ENCODE measurements around the gene ACRV1. TPM values are rescaled to one million over a fixed set of nuclear protein-coding genes. Genes with fewer than 3 reads are reported as not detected.
A peak's percentile ranks its signal among the peaks of the same experiment; 100 is the strongest.
"Not testable (repeated sequence)": the region's sequence is repeated elsewhere in the genome, so short reads cannot be mapped to it uniquely, and the experiment has no call there.

ACRV1 gene, protein sequence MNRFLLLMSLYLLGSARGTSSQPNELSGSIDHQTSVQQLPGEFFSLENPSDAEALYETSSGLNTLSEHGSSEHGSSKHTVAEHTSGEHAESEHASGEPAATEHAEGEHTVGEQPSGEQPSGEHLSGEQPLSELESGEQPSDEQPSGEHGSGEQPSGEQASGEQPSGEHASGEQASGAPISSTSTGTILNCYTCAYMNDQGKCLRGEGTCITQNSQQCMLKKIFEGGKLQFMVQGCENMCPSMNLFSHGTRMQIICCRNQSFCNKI
- polyA plus RNA-seq, result not detected

DNA sequence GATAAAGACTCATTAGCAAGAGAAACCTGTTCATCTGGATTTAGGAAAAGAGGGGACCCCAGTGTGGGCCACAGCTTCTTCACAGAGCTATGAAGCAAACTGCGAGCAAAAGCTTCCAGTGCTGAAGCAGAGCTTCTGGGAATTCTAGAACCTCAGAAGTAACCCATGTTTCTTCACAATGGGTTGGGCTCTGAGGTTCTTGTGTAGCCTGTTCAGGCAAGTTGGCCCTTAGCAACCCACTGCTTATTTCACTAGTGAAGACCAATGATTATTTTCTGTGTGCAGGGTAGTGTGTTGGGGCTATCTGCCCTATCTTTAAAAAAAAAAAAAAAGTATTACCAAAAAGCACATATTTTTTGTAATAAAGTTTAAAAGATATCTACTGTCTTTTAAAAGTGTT, at the start of gene ACRV1:
ACRV1 (minus strand) TSS at position 101 of the 400 bp plus-strand sequence; CDS start at position 34, 67 bp downstream.
- Mint-ChIP-seq H3K9me3 (no peaks in the 10 kb centered on the region), H3K36me3 (peaks cover 7% of the 10 kb centered on the region), H3K27ac (no peak within 1 kb of the TSS), H3K4me3 (no peak within 1 kb of the TSS), H3K4me1 (peaks cover 0 to 2% (median 0%) of the 10 kb centered on the region in 3 donors), H3K27me3 (no peaks in the 10 kb centered on the region)

DNA sequence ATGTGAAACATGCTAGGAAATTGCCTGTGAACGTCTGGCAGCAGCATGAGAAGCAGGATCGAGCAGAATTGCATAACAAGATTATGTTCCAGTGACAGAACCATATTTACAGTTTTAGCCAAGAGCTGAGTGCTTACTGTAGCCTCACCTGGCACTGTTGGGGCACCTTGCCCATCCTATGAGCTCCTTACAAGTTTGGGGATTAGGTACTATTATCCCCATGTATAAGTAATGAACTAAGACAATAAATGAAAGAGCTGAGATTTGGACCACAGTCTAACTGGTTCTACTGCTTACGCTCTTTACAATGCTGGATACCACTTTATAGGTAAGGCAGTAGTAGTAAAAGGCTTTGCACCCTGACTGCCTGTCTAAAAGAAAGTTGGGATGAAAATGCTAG, 48.3 kb upstream of the ACRV1 start:
- Mint-ChIP-seq H3K4me1 (no peaks in the 10 kb centered on the region), H3K4me3 (no peak overlapping the region), H3K9me3 (peaks cover 0 to 1% (median under 1%) of the 10 kb centered on the region in 3 donors), H3K36me3 (peaks cover 1% of the 10 kb centered on the region), H3K27me3 (no peaks in the 10 kb centered on the region), H3K27ac (no peak overlapping the region)

GRCh38 chr11:125724125-125724524, 43.5 kb upstream of the ACRV1 start:
- H3K36me3 Mint-ChIP-seq, result peaks cover 4% of the 10 kb centered on the region
- peaks cover 0 to 4% (median 0%) of the 10 kb centered on the region in 3 donors for H3K9me3 Mint-ChIP-seq
- peaks cover 8% of the 10 kb centered on the region for H3K27me3 Mint-ChIP-seq
- no peak overlapping the region for H3K4me3 Mint-ChIP-seq
- H3K4me1 Mint-ChIP-seq, result no peaks in the 10 kb centered on the region
- H3K27ac Mint-ChIP-seq, result no peak overlapping the region

GRCh38 chr11:125720781-125721180, 40.1 kb upstream of the ACRV1 start:
- Mint-ChIP-seq H3K9me3 (peaks cover 0 to 4% (median 0%) of the 10 kb centered on the region in 3 donors), H3K27me3 (peaks cover 8% of the 10 kb centered on the region), H3K4me3 (no peak overlapping the region), H3K36me3 (peaks cover 2% of the 10 kb centered on the region), H3K4me1 (no peaks in the 10 kb centered on the region), H3K27ac (no peak overlapping the region)

- H3K36me3 Mint-ChIP-seq, H3K4me3 Mint-ChIP-seq, H3K4me1 Mint-ChIP-seq, H3K27ac Mint-ChIP-seq, H3K9me3 Mint-ChIP-seq: not testable (repeated sequence)
- peaks cover 12% of the 10 kb centered on the region for H3K27me3 Mint-ChIP-seq
Observed at GRCh38 chr11:125704686-125705085, 24.0 kb upstream of the ACRV1 start.

- H3K9me3 Mint-ChIP-seq, result peaks cover 0 to 4% (median 0%) of the 10 kb centered on the region in 3 donors
Observed at GRCh38 chr11:125701858-125702621, 21.4 kb upstream of the ACRV1 start.

DNA sequence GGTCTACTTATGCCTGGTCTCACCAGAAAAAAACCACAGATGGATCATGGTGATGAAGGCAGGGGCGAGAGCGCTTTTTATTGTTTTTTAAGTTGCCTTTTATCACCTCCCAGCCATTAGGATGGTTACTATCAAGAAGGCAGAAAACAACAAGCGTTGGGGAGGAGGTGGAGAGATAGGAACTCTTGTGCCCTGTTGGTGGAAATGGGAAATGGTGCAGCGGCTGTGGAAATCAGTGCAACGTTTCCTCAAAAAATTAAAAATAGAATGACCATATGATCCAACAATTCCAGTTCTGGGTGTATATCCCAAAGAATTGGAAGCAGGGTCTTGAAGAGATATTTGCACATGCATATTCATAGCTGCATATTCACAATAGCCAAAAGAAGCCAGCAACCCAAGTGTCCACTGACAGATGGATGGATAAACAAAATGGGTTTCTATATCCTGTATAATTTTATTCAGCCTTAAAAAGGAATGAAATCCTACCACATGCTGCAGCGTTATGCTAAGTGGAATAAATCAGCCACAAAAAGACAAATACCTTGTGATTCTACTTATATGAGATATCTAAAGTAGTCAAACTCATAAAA, 20.5 kb upstream of the ACRV1 start:
- Mint-ChIP-seq H3K4me1 (no peaks in the 10 kb centered on the region), H3K36me3 (no peaks in the 10 kb centered on the region), H3K27ac (no peak overlapping the region), H3K9me3 (peaks cover 0 to under 1% (median 0%) of the 10 kb centered on the region in 3 donors), H3K4me3 (no peak overlapping the region), H3K27me3 (peaks cover 10% of the 10 kb centered on the region)

More at GRCh38 chr11:125701858-125702621, 21.4 kb upstream of the ACRV1 start:
- Mint-ChIP-seq H3K27me3 (peaks cover 10% of the 10 kb centered on the region), H3K36me3 (no peaks in the 10 kb centered on the region), H3K4me3 (no peak overlapping the region), H3K4me1 (no peaks in the 10 kb centered on the region), H3K27ac (no peak overlapping the region)

DNA sequence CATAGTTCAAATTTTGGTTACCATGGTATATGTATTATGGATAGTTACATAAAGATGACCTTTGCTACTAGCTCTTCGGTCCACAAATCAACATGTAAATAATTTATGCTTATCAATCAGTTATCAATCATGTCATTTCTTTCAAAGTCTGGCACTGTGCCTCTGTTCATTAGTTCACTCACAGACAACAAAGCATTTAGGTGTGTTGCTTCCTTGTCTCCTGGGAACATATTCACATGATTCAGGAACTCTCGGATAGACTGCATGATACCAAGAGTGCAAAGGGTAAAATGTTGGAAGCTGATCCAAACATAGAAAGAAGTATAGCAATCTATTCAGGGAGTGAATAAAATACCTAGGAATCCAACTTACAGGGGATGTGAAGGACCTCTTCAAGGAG, 14.3 kb upstream of the ACRV1 start:
- no peaks in the 10 kb centered on the region for H3K4me1 Mint-ChIP-seq
- H3K4me3 Mint-ChIP-seq, result no peak overlapping the region
- no peak overlapping the region for H3K27ac Mint-ChIP-seq
- peaks cover 2% of the 10 kb centered on the region for H3K27me3 Mint-ChIP-seq
- peaks cover 0 to 4% (median 0%) of the 10 kb centered on the region in 3 donors for H3K9me3 Mint-ChIP-seq
- H3K36me3 Mint-ChIP-seq, result no peaks in the 10 kb centered on the region

GRCh38 chr11:125692887-125693286, 12.2 kb upstream of the ACRV1 start:
- Mint-ChIP-seq H3K4me3 (no peak overlapping the region), H3K27ac (no peak overlapping the region), H3K9me3 (peaks cover 0 to 4% (median 0%) of the 10 kb centered on the region in 3 donors), H3K27me3 (no peaks in the 10 kb centered on the region), H3K36me3 (no peaks in the 10 kb centered on the region), H3K4me1 (no peaks in the 10 kb centered on the region)

DNA sequence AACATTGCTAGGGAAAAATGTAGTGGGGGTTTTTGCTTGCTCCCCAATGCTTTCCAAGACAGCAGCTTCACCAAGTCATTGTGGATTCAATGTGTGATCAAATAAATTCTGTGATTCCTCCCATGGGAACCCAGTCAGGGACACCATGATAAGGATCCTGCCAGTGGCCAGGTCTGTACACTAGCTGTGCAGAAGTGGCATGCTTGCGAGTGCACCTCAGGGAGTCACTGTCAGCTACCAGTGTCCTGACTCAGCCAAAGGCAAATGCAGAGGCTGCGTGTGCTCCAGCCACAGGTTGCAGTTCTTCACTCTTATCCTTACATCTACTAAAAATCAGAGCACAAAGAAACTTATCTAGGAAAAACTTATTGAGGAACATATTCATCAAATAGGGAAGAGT, 9.4 kb upstream of the ACRV1 start:
- Mint-ChIP-seq H3K4me1 (no peaks in the 10 kb centered on the region), H3K4me3 (no peak overlapping the region), H3K36me3 (no peaks in the 10 kb centered on the region), H3K9me3 (peaks cover 0 to 2% (median 0%) of the 10 kb centered on the region in 3 donors), H3K27ac (no peak overlapping the region), H3K27me3 (no peaks in the 10 kb centered on the region)

DNA sequence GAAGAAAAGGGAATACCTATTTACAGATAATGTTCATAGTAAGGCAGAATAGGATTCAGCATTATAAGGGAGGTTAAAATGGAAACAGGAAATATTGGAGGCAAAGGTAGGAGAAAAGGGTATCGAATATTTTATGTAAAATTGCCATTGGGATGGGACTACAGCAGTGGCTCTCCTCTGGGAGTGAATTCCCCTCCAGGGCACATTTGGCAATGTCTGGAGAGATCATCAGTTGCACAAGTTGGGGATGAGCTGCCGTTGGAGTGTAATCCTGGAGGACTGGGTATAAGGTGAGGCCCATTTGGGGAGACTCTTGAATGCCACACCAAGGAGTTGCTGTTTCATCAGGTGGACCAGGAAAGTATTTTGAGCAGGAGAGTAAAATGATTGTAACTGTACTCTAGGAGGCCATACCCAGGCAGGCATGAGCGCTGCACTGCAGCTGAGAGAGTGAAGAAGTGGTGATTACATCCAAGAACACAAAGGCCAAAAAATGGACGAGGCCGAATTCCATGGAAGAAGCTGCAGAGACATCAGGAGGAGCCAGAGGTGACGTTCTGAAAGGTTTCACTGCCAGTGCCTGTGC, 8.7 kb upstream of the ACRV1 start:
- no peaks in the 10 kb centered on the region for H3K4me1 Mint-ChIP-seq
- no peaks in the 10 kb centered on the region for H3K36me3 Mint-ChIP-seq
- H3K27ac Mint-ChIP-seq, result no peak overlapping the region
- peaks cover 0 to 2% (median 0%) of the 10 kb centered on the region in 3 donors for H3K9me3 Mint-ChIP-seq
- peak overlapping the region in 1 of 4 donors; percentile 38 for H3K4me3 Mint-ChIP-seq
- no peaks in the 10 kb centered on the region for H3K27me3 Mint-ChIP-seq

GRCh38 chr11:125688632-125689031, 8.0 kb upstream of the ACRV1 start:
- Mint-ChIP-seq H3K27me3 (no peaks in the 10 kb centered on the region), H3K36me3 (no peaks in the 10 kb centered on the region), H3K9me3 (peaks cover 0 to 2% (median 0%) of the 10 kb centered on the region in 3 donors), H3K4me1 (no peaks in the 10 kb centered on the region), H3K27ac (no peak overlapping the region), H3K4me3 (no peak overlapping the region)

DNA sequence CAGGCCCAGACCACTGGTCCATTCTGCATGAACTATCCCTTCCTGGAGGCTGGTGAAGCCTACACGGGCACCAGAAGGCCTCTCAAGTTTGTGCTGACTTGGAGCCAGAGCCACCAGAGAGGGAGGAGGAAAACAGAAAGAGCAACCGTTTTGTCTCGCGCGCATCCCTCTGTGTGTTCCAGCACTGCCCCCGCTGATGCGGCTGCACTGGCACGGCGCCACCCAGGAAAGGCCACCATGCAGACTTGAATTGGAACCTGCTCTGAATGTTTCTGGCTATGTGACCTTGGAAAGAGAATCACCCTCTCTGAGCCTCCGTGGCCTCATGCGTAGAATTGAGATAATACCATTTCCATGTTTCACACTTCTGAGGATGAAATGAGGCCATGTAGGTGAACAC, 7.4 kb upstream of the ACRV1 start:
- no peaks in the 10 kb centered on the region for H3K4me1 Mint-ChIP-seq
- no peak overlapping the region for H3K4me3 Mint-ChIP-seq
- no peak overlapping the region for H3K27ac Mint-ChIP-seq
- H3K36me3 Mint-ChIP-seq, result no peaks in the 10 kb centered on the region
- H3K27me3 Mint-ChIP-seq, result no peaks in the 10 kb centered on the region
- peaks cover 0 to 2% (median 0%) of the 10 kb centered on the region in 3 donors for H3K9me3 Mint-ChIP-seq

GRCh38 chr11:125685228-125685627, 4.6 kb upstream of the ACRV1 start:
- H3K36me3 Mint-ChIP-seq, result peaks cover 2% of the 10 kb centered on the region
- no peaks in the 10 kb centered on the region for H3K27me3 Mint-ChIP-seq
- no peak overlapping the region for H3K27ac Mint-ChIP-seq
- no peaks in the 10 kb centered on the region for H3K4me1 Mint-ChIP-seq
- peaks cover 0 to 2% (median 0%) of the 10 kb centered on the region in 3 donors for H3K9me3 Mint-ChIP-seq
- no peak overlapping the region for H3K4me3 Mint-ChIP-seq

GRCh38 chr11:125679837-125680236, 810 bp downstream of the ACRV1 start:
- H3K9me3 Mint-ChIP-seq, result no peaks in the 10 kb centered on the region
- H3K27me3 Mint-ChIP-seq, result no peaks in the 10 kb centered on the region
- peaks cover 7% of the 10 kb centered on the region for H3K36me3 Mint-ChIP-seq
- H3K4me1 Mint-ChIP-seq, result peaks cover 0 to 2% (median 0%) of the 10 kb centered on the region in 3 donors
- H3K27ac Mint-ChIP-seq, result no peak overlapping the region
- no peak overlapping the region for H3K4me3 Mint-ChIP-seq

Measured in IgD-negative memory B cell (primary cell).